RWPE1 (cell line): ENCODE data around the gene GPHN.

Experiments used
- CTCF ChIA-PET: fragments of 350-600 bp; sonication (Branson Sonifier 250); formaldehyde crosslinking; extraction: SDS; loops from one replicate; lab custom pipeline; 2021; lab: Yijun Ruan, JAX
- POLR2A ChIA-PET: fragments of 400-600 bp; formaldehyde crosslinking; extraction: SDS; loops from one replicate; lab custom pipeline; 2020; ENCODE audit warnings: antibody characterized with exemption; ENCODE audit not compliant: low non-redundant PET; lab: Yijun Ruan, JAX
- DNase-seq: peaks from one replicate; pipeline ENCODE4 v3.0.0; 2012; ENCODE audit warnings: low spot score
- H3K27ac ChIP-seq: fragments of 450-650 bp; 2 replicates; pipeline ENCODE4 v1.5.1; 2017
- CTCF ChIP-seq: fragments of 450-650 bp; conservative IDR thresholded peaks from 2 replicates; pipeline ENCODE4 v1.5.1; 2017; ENCODE audit warnings: low read depth, mild to moderate bottlenecking

GPHN gene

GRCh38 chr14:66623838-66624237 is 115.9 kb downstream of the GPHN start:
- no peak for TF ChIP-seq CTCF
- CTCF ChIA-PET: interaction anchor here (0.5 to 1.0 kb wide), 8 partner anchors 10 to 868 kb away, joined by 3 to 7 read pairs (median 4); no protein-coding TSS in a partner anchor
- DNase-seq: no peak
- POLR2A ChIA-PET: no interaction called here
- no peak overlapping the region for H3K27ac ChIP-seq

GRCh38 chr14:66624336-66624937 is 116.5 kb downstream of the GPHN start:
- POLR2A ChIA-PET: no interaction called here
- DNase-seq: peak; percentile 59
- CTCF ChIA-PET: interaction anchor here (0.5 to 1.0 kb wide), 8 partner anchors 10 to 869 kb away, joined by 3 to 7 read pairs (median 4); no protein-coding TSS in a partner anchor
- H3K27ac ChIP-seq: no peak overlapping the region
- TF ChIP-seq CTCF: peak; percentile 74

GRCh38 chr14:66628636-66629035 is 120.7 kb downstream of the GPHN start:
- POLR2A ChIA-PET: no interaction called here
- no peak overlapping the region for H3K27ac ChIP-seq
- CTCF ChIA-PET: no interaction called here
- no peak for TF ChIP-seq CTCF
- DNase-seq: no peak

- no peak for DNase-seq
- CTCF ChIA-PET: interaction anchor here (0.6 kb wide), 1 partner anchor 232 kb away, joined by 3 read pairs; no protein-coding TSS in a partner anchor
Measured at GRCh38 chr14:66629499-66629898, 121.6 kb downstream of the GPHN start.

GRCh38 chr14:66634876-66635275 is 126.9 kb downstream of the GPHN start:
- CTCF ChIA-PET: no interaction called here
- TF ChIP-seq CTCF: no peak
- POLR2A ChIA-PET: no interaction called here
- no peak for DNase-seq
- no peak overlapping the region for H3K27ac ChIP-seq

More at GRCh38 chr14:66629499-66629898, 121.6 kb downstream of the GPHN start:
- no peak overlapping the region for H3K27ac ChIP-seq
- no peak for TF ChIP-seq CTCF
- POLR2A ChIA-PET: no interaction called here

- no peak overlapping the region for H3K27ac ChIP-seq
- no peak for DNase-seq
- CTCF ChIA-PET: no interaction called here
- POLR2A ChIA-PET: no interaction called here
- TF ChIP-seq CTCF: no peak
Measured at GRCh38 chr14:66635435-66635834, 127.5 kb downstream of the GPHN start.
